GM15510 (cell line): Measurements from ENCODE around the gene TMED4.

Experiments
- POLR2A ChIP-seq: IDR thresholded peaks from 3 replicates; pipeline ENCODE4 v1.6.1; 2011; ENCODE audit warnings: borderline replicate concordance; ENCODE audit not compliant: insufficient read length; ENCODE audit errors: extremely low read depth

Gene TMED4

DNA sequence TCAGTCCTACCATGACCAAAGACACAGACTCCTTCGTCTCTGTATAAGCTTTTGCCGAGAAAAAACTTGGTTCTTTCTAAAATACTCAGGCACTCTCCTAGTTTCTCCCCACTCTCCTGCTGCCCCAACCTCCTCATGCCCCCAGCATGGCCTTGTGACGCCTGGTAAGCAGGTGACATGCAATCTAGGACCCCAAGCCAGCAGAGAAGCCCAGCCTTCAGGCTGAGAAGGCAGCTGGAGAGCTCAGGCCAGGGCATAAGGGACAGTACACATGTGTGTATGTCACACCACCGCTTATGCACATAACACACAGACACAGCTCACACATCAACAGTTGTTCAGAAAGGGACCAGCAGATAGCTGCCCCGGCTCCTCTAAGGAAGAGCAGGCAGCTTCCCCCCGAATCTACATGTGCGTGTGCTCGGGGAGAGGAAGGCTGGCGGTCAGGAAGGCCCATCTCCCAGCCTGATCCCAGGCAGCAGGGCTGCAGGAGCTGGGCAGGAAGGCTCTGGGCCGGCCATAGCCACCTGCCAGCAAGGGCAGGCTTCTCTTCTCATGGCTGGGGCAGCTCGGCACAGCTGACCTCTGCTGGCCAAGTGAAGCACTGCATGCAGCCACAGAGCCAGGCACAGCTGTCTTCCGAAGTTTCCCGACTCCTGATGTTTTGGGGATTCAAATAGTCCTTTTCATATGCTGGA is 16.8 kb downstream of the TMED4 start:
- TF ChIP-seq POLR2A: no peak

DNA sequence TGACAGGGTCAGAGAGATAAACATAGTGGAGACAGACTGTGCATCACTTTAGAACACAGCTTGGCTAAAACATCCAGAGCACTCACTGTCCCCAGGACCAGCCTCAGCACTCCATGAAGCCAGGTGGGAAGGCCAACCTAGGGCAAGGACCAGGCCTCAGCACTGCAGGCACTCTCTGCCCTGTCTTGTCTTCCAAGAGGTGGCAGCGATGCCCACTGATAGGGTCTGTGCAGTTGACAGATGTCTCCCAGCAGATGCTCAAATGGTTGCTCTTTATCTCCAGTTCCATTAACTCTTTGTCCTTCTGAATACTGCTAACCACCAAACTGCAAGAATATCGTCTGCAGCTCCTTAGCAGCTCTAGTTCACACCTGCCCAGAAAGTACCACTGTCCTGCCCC is 17.4 kb downstream of the TMED4 start:
- no peak for TF ChIP-seq POLR2A

DNA sequence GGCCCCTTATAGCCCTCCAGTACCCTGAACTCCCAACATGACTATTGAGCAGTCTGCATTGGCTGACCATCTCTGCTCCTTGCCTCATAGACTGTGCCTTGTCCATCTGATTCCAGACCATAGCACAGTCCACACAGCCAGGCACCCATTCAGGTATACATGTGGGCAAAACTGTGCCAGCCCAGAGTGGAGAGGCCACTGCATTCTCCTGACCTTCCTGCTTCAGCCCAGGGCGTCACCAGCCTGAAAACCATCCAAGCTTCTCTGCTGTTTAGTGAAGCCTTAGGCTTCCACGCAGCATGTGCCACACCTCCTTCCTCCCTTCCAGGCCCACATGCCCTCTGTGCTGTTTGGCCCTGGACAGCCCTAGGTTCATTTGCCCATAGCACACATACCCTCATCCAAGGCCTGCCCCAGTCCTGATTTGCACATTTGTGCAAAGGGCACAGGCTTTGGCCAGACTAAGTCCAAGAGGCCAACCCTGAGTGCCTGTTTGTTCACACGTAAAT is 18.8 kb downstream of the TMED4 start:
- TF ChIP-seq POLR2A: no peak

DNA sequence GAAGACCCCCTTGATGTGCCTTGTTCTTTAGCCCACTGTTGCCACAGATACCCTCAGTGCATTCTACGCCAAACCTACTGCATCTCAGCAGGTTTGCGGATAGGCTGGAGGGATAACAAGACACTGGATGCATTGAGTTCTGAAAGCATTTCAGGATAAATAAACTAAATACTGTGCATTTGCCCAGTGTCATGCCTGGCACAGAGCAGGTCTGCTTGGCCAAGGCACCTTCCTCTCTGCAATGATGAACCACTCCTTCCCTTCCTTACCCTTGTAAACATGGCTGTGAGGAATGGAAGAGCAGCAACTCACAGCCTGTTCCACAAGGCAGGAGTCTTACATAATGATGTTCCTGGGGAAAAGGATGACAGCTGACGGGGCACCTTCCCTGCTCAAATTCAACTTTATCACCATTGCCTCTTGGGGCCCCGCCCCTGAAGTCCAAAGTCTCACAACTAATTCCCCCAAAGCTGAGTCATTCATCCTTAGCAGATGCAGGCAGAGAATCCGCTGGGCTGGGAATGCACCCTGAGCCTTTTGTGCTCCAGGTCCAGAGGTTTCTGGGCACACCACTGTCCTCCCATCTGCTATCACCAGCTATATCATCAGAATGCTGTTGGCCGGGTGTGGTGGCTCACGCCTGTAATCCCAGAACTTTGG is 19.9 kb downstream of the TMED4 start:
- no peak for TF ChIP-seq POLR2A

DNA sequence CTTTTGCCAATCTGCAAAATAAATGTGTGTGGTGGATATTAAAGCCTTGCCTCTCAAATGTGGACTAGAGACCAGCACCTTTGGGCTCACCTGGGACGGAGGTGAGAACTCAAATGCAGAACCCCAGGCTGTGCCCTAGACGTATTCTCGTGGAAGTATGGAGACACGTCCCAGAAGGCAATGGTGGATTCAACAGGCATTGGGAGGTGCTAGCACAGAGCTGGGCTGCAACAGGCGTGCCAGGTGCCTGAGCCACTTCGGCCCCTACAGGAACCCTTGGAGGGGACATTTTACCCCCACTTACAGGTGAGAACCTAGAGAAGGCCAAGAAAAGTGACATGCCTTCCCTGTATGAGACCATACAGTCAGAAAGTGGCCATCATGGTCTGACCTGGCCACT is 20.6 kb downstream of the TMED4 start:
- no peak for TF ChIP-seq POLR2A

DNA sequence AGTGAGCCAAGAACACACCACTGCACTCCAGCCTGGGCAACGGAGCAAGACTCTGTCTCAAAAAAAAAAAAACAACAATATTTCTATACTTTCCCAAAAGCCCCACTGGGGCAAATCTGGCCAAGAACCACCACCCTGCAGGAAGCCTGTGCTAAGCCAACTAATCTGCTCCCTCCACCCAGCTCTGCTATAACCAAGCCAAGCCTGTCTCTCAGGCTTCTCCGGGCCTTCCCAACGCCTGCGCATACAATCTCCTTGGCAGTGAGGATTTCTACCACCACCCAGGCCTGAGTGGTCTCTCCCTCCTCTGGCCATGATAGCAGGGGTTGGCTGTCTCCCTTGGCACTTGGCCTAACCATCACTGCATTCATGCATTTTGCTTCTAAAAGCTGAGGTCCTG is 22.5 kb downstream of the TMED4 start:
- TF ChIP-seq POLR2A: no peak

DNA sequence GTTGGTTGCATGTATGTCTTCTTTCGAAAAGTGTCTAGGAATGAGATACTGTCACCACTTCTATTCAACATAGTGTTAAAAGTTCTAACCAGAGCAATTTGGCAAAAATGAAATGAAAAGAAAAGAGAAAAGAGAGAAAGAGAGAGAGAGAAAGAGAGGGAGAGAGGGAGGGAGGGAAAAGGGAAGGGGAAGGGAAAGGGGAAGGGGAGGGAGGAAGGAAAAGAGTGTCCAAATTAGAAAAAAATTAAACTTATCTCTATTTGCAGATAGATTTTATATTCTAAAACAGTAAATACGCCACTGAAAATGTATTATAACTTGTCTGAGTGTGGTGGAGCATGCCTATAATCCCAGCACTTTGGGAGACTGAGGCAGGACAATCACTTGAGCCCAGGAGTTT is 24.5 kb downstream of the TMED4 start:
- TF ChIP-seq POLR2A: no peak

DNA sequence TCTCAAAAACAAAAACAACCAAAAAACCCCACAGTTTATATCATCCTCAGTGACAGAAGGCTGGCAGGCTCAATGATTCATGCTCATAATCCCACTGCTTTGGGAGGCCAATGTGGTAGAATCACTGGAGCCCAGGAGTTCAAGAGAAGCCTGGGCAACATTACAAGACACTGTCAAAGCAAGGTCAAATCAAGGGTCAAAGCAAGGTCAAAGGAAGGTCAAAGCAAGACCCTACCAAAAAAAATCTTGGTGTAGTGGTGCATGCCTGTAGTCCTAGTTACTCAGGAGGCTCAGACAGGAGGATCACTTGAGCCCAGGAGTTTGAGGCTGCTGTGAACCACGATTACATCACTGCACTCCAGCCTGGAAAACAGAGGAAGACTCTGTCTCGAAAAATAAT is 26.7 kb downstream of the TMED4 start:
- TF ChIP-seq POLR2A: no peak

DNA sequence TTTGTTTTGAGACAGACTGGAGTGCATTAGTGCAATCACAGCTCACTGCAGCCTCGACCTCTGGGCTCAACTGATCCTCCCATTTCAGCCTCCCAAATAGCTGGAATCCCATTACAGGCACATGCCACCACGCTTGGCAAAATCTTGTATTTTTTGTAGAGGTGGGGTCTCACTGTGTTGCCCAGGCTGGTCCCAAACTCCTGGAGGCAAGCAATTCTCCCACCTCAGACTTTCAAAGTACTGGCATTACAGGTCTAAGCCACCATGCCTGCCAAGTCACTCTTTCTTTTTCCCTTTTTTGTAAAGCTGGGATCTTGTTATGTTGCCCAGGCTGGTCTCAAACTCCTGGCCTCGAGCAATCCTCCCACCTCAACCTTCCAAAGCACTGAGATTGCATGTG is 32.6 kb downstream of the TMED4 start:
- TF ChIP-seq POLR2A: no peak

DNA sequence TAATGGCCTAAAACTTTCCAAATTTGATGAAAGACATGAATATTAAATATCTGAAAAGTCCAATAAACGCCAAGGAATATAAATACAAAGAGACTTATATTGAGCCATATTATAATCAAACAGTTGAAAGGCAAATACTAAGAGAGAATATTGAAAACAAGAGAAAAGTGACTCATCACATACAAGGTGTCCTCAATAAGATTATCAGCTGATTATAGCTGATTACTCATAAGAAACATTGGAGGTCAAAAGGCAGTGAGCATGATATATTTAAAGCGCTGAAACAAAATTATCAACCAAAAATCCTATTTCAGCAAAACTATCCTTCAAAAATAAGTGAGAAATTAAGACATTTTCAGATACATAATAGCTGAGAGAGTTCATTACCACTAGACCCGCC is 33.1 kb downstream of the TMED4 start:
- TF ChIP-seq POLR2A: no peak

DNA sequence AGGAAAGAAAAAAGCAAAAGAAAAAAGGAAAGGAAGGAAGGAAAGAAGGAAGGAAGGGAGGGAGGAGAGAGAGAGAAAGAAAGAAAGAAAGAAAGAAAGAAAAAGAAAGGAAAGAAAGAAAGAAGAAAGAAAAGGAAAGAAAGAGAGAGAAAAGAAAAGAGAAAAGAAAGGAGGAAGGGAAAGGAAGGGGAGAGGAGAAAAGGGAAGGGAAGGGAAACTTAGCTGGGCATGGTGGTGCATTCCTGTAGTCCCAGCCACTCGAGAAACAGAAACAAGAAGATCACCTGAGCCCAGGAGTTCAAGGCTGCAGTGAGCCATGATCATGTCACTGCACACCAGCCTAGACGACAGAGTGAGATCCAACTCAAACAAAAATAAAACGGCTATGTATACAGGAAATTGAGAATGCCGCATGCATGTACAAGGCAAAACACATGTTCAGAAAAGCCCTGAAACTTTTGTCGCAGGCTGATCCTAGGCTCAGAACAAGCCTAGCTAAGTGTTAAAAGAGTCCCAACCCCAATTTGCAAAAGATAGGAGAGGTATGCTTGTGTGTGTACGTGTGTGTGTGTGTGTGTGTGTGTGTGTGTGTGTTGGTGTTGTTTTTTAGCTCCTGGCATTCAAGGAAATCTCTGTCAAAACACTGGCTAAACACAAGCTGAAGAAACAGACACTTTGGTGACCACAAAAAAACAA is 34.3 kb downstream of the TMED4 start:
- no peak for TF ChIP-seq POLR2A

DNA sequence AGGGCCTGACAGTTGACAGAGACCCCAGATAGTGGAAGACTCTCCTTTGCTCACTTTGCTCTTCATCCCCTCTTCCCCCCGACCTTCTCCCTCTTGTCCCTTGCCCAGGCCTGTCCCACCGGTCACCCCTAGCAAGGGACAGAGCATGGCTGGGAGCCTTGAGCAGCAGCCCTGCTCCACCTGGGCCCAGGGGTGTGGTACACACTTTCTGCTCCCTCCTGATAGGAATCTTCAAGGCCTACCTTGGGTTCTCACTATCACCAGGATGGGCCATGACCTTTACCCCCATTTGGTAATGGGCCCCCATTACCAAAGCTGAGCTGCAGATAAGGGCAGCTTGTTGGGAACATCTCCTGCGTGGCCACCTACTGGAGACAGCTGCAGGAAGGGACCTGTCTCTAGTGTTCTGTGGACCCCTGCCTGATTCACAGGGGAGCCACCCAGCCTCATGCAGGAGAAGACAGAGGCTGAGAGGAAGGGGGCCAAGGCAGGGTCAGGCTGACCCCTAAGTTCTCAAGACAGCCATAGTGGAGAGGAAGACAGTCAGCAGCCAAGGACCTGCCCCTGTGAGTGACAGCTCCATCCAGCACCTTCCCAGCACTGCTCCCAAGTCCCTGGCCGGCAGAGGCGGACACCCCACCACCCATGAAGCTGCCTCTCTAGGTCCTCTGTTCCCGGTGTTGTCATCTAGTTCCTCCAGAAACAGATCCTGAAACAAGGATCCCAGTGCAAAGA is 40.0 kb downstream of the TMED4 start:
- no peak for TF ChIP-seq POLR2A

DNA sequence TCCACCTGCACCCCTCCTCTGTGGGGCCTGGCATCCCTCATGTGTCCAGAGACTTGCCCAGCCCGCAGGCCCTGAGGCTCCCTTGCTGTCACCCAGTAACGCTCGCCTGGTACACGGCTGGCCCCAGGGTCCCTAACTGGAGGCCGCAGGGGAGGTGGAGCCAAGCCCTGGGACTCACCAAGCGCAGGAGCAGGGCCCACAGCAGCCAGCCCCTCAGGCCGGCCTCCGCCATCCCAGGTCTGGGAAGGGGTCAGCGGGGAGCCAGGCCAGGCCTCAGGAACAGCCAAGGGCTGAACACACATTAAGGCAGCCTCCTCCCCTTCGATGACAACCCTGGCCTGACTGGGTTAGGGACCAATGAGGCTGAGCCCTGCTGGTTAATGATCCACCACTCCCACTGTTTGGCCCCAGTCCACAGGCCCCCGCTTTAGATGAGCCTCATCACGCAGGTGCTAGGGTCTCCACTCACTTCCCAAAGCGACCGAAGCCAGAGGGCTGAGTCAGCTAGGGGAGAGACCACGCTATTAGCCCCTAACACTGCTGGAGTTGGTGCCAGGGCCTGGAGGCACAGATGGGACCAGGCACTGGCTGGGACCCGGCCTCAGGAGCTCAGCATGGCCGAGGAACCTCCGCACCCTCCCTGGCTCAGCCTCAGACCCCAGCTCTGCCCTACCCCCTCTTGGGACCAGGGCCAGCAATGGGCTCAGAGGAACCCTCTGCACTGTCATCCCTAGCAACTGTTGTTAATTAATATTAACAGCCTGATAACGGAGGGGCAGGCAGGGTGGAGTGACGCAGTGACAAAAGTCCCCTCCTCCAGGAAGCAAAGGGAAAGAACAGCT is 40.8 kb downstream of the TMED4 start, which contains the start of gene NPC1L1:
NPC1L1 (minus strand) TSS at position 303 of the 842 bp plus-strand sequence; CDS start at position 232, 71 bp downstream.
- no peak for TF ChIP-seq POLR2A

DNA sequence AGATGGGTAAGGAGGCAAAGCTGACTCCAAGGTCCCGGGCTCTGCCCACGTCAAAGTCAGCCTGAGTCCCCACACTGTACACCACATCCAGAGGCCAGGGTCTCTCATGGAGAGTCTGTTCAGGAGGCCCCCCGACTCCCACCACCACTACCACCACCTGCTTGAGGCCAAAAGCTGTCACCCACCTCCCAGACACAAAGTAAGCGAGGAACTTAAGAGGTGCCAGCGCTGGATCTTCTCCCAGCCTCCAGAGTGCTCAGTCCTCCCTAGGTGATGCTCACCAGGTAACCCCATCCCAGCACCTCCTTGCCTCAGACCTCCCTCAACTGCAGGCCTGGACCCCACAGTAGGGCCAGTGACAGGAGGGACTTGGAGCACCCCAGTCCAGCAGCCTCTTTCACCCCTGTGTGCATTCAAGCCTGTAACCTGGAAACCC is 41.4 kb downstream of the TMED4 start:
- no peak for TF ChIP-seq POLR2A

DNA sequence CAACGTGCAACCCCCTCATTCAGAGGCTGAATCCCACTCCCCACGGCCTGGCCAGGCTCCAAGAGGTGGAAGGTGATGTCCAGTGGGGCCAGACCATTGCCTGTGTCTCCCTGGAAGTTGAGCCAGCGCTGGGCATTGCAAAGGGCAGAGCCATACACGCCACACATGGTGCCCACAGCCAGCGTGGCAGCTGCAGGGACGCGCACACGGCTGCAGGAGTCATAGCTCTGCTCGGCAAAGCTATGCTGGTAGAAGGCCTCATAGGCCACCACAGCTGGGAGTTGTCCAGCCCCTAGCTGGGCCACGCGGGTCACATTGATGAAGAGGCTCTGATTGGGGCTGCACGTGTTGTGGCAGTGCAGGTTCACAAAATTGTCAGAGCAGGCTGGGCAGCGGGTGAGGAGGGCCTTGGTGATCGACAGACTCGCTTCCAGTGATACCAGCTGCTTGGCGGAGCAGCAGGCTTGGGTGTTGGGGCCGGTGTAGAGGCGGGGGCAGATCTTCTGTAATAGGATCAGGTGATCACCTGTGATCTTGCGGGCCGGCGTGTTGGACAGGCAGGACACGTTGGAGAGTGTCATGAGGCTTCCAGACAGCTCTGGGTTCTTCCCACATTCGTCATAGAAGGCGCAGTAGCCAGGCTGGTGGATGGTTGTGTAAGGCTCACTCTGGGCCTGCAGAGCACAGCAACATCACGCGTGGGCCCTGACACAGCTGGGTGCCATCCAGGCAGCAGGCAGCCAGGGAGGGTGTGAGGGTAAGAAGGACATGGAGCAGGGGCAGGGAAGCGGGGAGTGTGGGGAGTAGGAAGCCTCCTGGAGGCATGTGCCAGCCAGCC is 42.1 kb downstream of the TMED4 start:
- TF ChIP-seq POLR2A: no peak
